Measurements from ENCODE around the gene CARD11.

DNA sequence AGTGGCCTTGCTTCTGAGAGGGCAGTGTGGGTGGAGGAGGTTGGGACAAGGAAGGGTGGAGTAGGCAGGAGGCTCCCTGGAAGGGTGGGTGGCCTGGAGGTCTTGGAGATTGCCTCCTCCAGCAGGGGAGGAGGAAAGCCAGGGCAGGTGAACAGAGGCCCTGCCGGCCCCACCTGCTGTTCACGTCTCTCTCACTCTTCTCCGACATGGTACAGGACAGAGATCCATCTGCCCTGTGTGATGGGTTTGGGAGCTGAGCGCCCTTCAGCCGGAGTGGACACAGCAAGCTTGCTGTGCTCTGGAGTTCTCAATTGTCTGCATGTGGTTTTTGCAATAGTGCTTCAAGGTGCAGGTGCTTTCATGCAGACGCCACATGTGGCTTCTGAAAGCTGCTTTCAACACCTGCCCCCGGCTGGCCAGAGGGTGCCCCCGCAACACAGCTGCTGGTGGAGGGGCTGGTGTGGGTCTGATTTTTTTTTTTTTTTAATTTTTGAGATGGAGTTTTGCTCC lies 116.7 kb downstream of the CARD11 start:
- TF ChIP-seq POLR2A (IDR thresholded peaks at IDR 0.05; ENCODE audit: low read length) (no peak), GATA1 (IDR thresholded peaks at IDR 0.05; ENCODE audit: low read depth, low read length) (no peak)
